H9 (cell line): ENCODE measurements around the gene LONRF3. TPM values are rescaled to one million over a fixed set of nuclear protein-coding genes. Genes with fewer than 3 reads are reported as not detected.

Experiments used
- DNase-seq: peaks from one replicate; pipeline ENCODE4 v3.0.0-alpha.2; 2017
- H2AFZ ChIP-seq: one replicate; pipeline ENCODE4 v1.6.1; 2013; ENCODE audit warnings: mild to moderate bottlenecking, low read length, control low read depth, moderate library complexity
- H2AK5ac ChIP-seq: 2 replicates; pipeline ENCODE4 v1.6.1; 2013; ENCODE audit warnings: low read length, control low read depth, mixed read lengths; ENCODE audit not compliant: insufficient read length
- H2BK120ac ChIP-seq: one replicate; pipeline ENCODE4 v1.6.1; 2013; ENCODE audit warnings: low read depth, mild to moderate bottlenecking, low read length, control low read depth, inconsistent platforms; ENCODE audit not compliant: poor library complexity, severe bottlenecking
- H2BK12ac ChIP-seq: 2 replicates; pipeline ENCODE4 v1.6.1; 2013; ENCODE audit warnings: low read length, control low read depth, mixed read lengths, low read depth; ENCODE audit not compliant: insufficient read length
- H2BK15ac ChIP-seq: 2 replicates; pipeline ENCODE4 v1.6.1; 2013; ENCODE audit warnings: low read depth, low read length, control low read depth
- H2BK20ac ChIP-seq: one replicate; pipeline ENCODE4 v1.6.1; 2013; ENCODE audit warnings: low read depth, mild to moderate bottlenecking, low read length, control low read depth, inconsistent platforms; ENCODE audit not compliant: poor library complexity, severe bottlenecking
- H2BK5ac ChIP-seq: 2 replicates; pipeline ENCODE4 v1.6.1; 2013; ENCODE audit warnings: low read length, control low read depth, mixed read lengths; ENCODE audit not compliant: insufficient read length
- H3K14ac ChIP-seq: 2 replicates; pipeline ENCODE4 v1.6.1; 2013; ENCODE audit warnings: low read length, control low read depth; ENCODE audit not compliant: insufficient read depth
- H3K18ac ChIP-seq: 2 replicates; pipeline ENCODE4 v1.6.1; 2013; ENCODE audit warnings: low read depth, mild to moderate bottlenecking, mixed read lengths, low read length, control low read depth; ENCODE audit not compliant: insufficient read length
- H3K23ac ChIP-seq: 2 replicates; pipeline ENCODE4 v1.6.1; 2013; ENCODE audit warnings: low read length, control low read depth, mixed read lengths, low read depth; ENCODE audit not compliant: insufficient read length
- H3K23me2 ChIP-seq: 2 replicates; pipeline ENCODE4 v1.6.1; 2013; ENCODE audit warnings: low read depth, mild to moderate bottlenecking, mixed read lengths, low read length, control low read depth; ENCODE audit not compliant: insufficient read length, poor library complexity, severe bottlenecking
- H3K27ac ChIP-seq: 2 replicates; pipeline ENCODE4 v1.5.1; 2013; ENCODE audit warnings: low read length, control low read depth, mixed read lengths, low read depth; ENCODE audit not compliant: insufficient read length
- H3K27me3 ChIP-seq: 2 replicates; pipeline ENCODE4 v1.6.1; 2013; ENCODE audit warnings: low read length, control low read depth, inconsistent platforms; ENCODE audit not compliant: insufficient read depth
- H3K4ac ChIP-seq: 2 replicates; pipeline ENCODE4 v1.6.1; 2013; ENCODE audit warnings: low read depth, mild to moderate bottlenecking, control low read depth, inconsistent platforms, low read length, moderate library complexity
- H3K4me1 ChIP-seq: 2 replicates; pipeline ENCODE4 v1.6.1; 2013; ENCODE audit warnings: low read length, control low read depth, inconsistent platforms; ENCODE audit not compliant: insufficient read depth
- H3K4me2 ChIP-seq: 2 replicates; pipeline ENCODE4 v1.6.1; 2013; ENCODE audit warnings: low read length, control low read depth, mixed read lengths; ENCODE audit not compliant: insufficient read length, insufficient read depth
- H3K56ac ChIP-seq: 2 replicates; pipeline ENCODE4 v1.6.1; 2013; ENCODE audit warnings: low read depth, mild to moderate bottlenecking, mixed read lengths, low read length, control low read depth; ENCODE audit not compliant: insufficient read length
- H3K79me1 ChIP-seq: 2 replicates; pipeline ENCODE4 v1.6.1; 2013; ENCODE audit warnings: low read depth, mild to moderate bottlenecking, moderate library complexity, low read length, control low read depth, inconsistent platforms; ENCODE audit not compliant: insufficient read depth, poor library complexity, severe bottlenecking
- H3K79me2 ChIP-seq: 2 replicates; pipeline ENCODE4 v1.6.1; 2013; ENCODE audit warnings: low read length, control low read depth, inconsistent platforms; ENCODE audit not compliant: insufficient read depth
- H3K9ac ChIP-seq: 2 replicates; pipeline ENCODE4 v1.6.1; 2013; ENCODE audit warnings: low read length, control low read depth, mixed read lengths; ENCODE audit not compliant: insufficient read length; ENCODE audit errors: extremely low read depth
- H3K9me3 ChIP-seq: one replicate; pipeline ENCODE4 v1.6.1; 2013; ENCODE audit warnings: low read depth, low read length, inconsistent platforms; ENCODE audit not compliant: control insufficient read depth
- H3T11ph ChIP-seq: one replicate; pipeline ENCODE4 v1.6.1; 2013; ENCODE audit warnings: mild to moderate bottlenecking, low read length, control low read depth, inconsistent platforms
- H4K20me1 ChIP-seq: one replicate; pipeline ENCODE4 v1.6.1; 2013; ENCODE audit not compliant: control insufficient read depth, insufficient read length, insufficient read depth
- H4K5ac ChIP-seq: 2 replicates; pipeline ENCODE4 v1.6.1; 2013; ENCODE audit warnings: low read depth, mild to moderate bottlenecking, mixed read lengths, low read length, control low read depth; ENCODE audit not compliant: insufficient read length
- H4K8ac ChIP-seq: replicated peaks from 2 replicates; pipeline ENCODE4 v1.6.1; 2013; ENCODE audit warnings: low read length, control low read depth, mixed read lengths, low read depth; ENCODE audit not compliant: insufficient read length
- H4K91ac ChIP-seq: 2 replicates; pipeline ENCODE4 v1.6.1; 2013; ENCODE audit warnings: low read depth, mild to moderate bottlenecking, moderate library complexity, mixed read lengths, low read length, control low read depth; ENCODE audit not compliant: insufficient read length
- H3K27ac Mint-ChIP-seq, 3 experiments: 2 replicates in 2 of 3; 3 replicates in 1 of 3; pipeline ENCODE4 v1.8.0; 2020 to 2021; ENCODE audit warnings: mixed read lengths in 3 of 3, mild to moderate bottlenecking in 1 of 3, moderate library complexity in 1 of 3
- H3K27me3 Mint-ChIP-seq: 2 replicates; pipeline ENCODE4 v1.8.0; 2021; ENCODE audit warnings: low read depth, mild to moderate bottlenecking, moderate library complexity, mixed read lengths
- H3K36me3 Mint-ChIP-seq, 3 experiments: 2 replicates in 2 of 3; 3 replicates in 1 of 3; pipeline ENCODE4 v1.8.0; 2020 to 2021; ENCODE audit warnings: low read depth in 3 of 3, mixed read lengths in 3 of 3; ENCODE audit not compliant: insufficient read depth in 1 of 3
- H3K4me1 Mint-ChIP-seq, 2 experiments: 2 replicates each; pipeline ENCODE4 v1.8.0; 2020; ENCODE audit warnings: mixed read lengths in 2 of 2
- H3K4me3 Mint-ChIP-seq, 2 experiments: 2 replicates in 1 of 2; 3 replicates in 1 of 2; pipeline ENCODE4 v1.8.0; 2020 to 2021; ENCODE audit warnings: mild to moderate bottlenecking in 2 of 2, mixed read lengths in 2 of 2, moderate library complexity in 1 of 2
- H3K9me3 Mint-ChIP-seq, 2 experiments: 2 replicates in 1 of 2; 3 replicates in 1 of 2; pipeline ENCODE4 v1.8.0; 2020; ENCODE audit warnings: mild to moderate bottlenecking in 2 of 2, mixed read lengths in 2 of 2, moderate library complexity in 1 of 2
- WGBS: extraction: QIAGEN DNeasy Blood & Tissue Kit; methylation state at CpG from one replicate; pipeline ENCODE4 v1.1.7; 2013; ENCODE audit warnings: missing lambda C conversion rate, low lambda C conversion rate, mixed read lengths; ENCODE audit not compliant: insufficient read length; ENCODE audit errors: extremely low coverage; 5-methylcytosine and 5-hydroxymethylcytosine counted together
- total RNA-seq: library from RNA; stranded (reverse); gene quantifications from 2 replicates; pipeline ENCODE4 v1.2.1, GENCODE V29; 2021
- TF ChIP-seq, protein P1 (sequence below): fragments of 200-600 bp; sonication (generic); conservative IDR thresholded peaks from 3 replicates; pipeline ENCODE4 v1.8.0; 2021; ENCODE audit warnings: antibody characterized with exemption, mild to moderate bottlenecking

LONRF3 gene
- total RNA-seq, 1 experiment from 2014 or later, result 0.33 TPM

DNA sequence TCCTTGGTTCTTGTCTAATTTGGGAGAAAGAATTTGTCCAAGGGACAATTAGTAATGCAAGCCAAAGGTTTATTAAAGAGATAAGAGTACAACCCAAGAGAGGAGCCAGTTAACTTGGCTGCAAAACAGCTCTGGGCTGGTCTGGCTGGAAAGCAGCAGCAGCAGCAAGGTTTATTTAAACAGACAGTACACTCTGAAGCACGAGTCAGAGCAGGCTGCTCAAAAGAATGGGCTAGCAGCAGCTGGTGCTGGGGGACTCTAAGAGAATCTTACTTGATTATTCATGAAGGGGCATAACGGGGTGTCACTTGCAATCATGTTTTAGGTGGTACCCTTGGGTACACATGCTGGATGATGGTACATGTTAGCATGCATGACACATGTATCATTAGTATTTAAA is 81.3 kb downstream of the LONRF3 start:
- Histone ChIP-seq H2BK15ac (no peak overlapping the region), H2BK20ac (no peak overlapping the region), H4K5ac (no peak overlapping the region), H3K4me2 (no peak overlapping the region), H2BK120ac (no peak overlapping the region), H3K9me3 (peaks cover 18% of the 10 kb centered on the region), H3K23me2 (no peaks in the 10 kb centered on the region), H2AFZ (no peak overlapping the region), H3K27me3 (no peaks in the 10 kb centered on the region), H3K56ac (no peak overlapping the region), H3K9ac (no peak overlapping the region), H2AK5ac (no peak overlapping the region), H3T11ph (no peak overlapping the region), H3K23ac (no peak overlapping the region), H3K18ac (no peak overlapping the region), H3K27ac (no peak overlapping the region), H4K91ac (no peak overlapping the region), H3K79me2 (no peaks in the 10 kb centered on the region), H2BK5ac (no peak overlapping the region), H4K20me1 (no peaks in the 10 kb centered on the region), H2BK12ac (no peak overlapping the region), H3K4ac (no peak overlapping the region), H3K79me1 (no peaks in the 10 kb centered on the region), H4K8ac (no peak overlapping the region), H3K14ac (no peak overlapping the region), H3K4me1 (no peaks in the 10 kb centered on the region)
- TF ChIP-seq, protein P1, sequence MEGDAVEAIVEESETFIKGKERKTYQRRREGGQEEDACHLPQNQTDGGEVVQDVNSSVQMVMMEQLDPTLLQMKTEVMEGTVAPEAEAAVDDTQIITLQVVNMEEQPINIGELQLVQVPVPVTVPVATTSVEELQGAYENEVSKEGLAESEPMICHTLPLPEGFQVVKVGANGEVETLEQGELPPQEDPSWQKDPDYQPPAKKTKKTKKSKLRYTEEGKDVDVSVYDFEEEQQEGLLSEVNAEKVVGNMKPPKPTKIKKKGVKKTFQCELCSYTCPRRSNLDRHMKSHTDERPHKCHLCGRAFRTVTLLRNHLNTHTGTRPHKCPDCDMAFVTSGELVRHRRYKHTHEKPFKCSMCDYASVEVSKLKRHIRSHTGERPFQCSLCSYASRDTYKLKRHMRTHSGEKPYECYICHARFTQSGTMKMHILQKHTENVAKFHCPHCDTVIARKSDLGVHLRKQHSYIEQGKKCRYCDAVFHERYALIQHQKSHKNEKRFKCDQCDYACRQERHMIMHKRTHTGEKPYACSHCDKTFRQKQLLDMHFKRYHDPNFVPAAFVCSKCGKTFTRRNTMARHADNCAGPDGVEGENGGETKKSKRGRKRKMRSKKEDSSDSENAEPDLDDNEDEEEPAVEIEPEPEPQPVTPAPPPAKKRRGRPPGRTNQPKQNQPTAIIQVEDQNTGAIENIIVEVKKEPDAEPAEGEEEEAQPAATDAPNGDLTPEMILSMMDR, result no peak
- H3K4me1 Mint-ChIP-seq, result no peaks in the 10 kb centered on the region
- DNase-seq, result no peak
- no peak overlapping the region for H3K27ac Mint-ChIP-seq
- no peaks in the 10 kb centered on the region; the same call in none of the 2 replicates for H3K27me3 Mint-ChIP-seq
- H3K4me3 Mint-ChIP-seq, result no peak overlapping the region
- WGBS, result no CpG with 5 or more reads among the region's 2 CpGs
- no peaks in the 10 kb centered on the region for H3K36me3 Mint-ChIP-seq
- peaks cover 34 to 48% of the 10 kb centered on the region in 2 experiments for H3K9me3 Mint-ChIP-seq
